Body of pancreas (tissue), 4 donors: Measurements from ENCODE around the gene SCGB3A2.
"Not testable (repeated sequence)": the region's sequence is repeated elsewhere in the genome, so short reads cannot be mapped to it uniquely, and the experiment has no call there.

Experiments
- CTCF ChIP-seq, 7 experiments: fragments of 450-650 bp in 4 of 7; fragments of 200-600 bp in 3 of 7; sonication (generic) in 3 of 7; IDR thresholded peaks; one replicate each; pipeline ENCODE4 v1.5.1; 2016 to 2019; ENCODE audit warnings: antibody characterized with exemption in 7 of 7
- POLR2A ChIP-seq, 3 donors: fragments of 450-650 bp; IDR thresholded peaks; one replicate each; pipeline ENCODE4 v1.6.1; 2016; ENCODE audit warnings: antibody characterized with exemption in 3 of 3, mild to moderate bottlenecking in 2 of 3

DNA sequence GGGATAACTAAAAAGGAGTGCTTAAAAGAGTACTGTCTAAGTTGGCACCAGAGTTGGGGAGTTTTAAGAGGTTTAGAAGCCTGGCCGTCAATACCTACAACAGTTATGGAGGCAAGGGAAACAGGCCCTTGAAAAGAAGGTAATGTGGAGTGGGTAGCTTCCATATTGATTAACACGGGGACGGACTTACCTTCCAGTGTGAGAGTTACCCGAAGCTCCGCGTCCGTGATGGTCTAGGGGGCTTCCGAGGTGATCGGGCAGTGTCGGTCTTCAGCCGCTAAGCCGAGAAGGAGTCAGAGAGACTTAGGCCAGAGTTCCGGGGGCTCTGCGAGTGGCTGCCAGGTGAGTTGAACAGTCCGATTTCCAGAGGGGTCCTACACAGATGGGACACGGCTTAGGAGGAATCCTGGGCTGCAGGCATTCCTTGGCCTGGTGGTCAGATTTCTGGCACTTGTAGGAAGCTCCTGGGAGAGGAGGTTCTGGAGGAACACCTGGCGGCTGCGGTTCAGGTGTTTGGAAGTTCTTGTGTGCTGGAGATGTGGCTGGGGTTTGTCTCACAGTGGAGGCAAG is 6.4 kb upstream of the SCGB3A2 start:
- TF ChIP-seq POLR2A, CTCF (IDR thresholded peaks at IDR 0.05): not testable (repeated sequence)
